HG03103 (cell line): ENCODE data around the gene COL1A1.

Experiments used
- ATAC-seq: cut with Tn5 transposase; IDR thresholded peaks from one replicate; pipeline ENCODE4 v1.9.1; 2021; ENCODE audit warnings: low read depth; ENCODE audit not compliant: unreplicated experiment

Gene COL1A1

DNA sequence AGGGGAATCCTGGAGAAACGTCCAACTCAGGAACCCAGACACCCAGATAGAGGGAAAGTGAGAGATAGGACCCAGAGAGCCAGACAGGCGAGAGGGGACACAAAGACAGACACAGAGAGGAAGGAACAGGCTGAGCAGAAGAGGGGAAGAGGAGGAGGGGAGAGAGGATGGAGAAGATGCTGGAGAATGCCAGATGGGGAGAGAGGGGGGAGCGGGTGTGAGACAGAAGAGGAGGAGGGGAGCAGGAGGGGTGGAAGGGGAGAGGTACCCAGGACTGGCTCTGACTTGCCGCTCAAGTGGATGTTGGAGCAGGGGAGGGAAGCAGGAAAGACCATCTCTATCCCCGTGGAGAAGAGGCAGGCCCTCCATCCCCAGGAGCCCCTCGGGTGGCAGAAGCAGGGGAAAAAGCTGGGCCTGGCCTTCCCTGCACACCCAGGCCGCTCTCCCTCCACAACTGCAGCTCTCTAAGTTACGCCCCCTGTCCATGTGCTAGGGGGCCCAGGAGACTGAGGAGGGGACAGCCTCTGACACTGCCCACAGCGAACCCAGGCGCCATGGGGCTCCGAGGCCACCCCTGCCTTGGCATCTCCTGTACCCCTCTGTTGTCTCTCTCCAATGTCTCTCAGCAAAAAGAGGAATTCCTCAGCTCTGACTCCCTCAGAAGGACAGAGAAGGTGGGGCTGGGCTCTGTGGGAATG is 55.8 kb downstream of the COL1A1 start:
- ATAC-seq: no peak

DNA sequence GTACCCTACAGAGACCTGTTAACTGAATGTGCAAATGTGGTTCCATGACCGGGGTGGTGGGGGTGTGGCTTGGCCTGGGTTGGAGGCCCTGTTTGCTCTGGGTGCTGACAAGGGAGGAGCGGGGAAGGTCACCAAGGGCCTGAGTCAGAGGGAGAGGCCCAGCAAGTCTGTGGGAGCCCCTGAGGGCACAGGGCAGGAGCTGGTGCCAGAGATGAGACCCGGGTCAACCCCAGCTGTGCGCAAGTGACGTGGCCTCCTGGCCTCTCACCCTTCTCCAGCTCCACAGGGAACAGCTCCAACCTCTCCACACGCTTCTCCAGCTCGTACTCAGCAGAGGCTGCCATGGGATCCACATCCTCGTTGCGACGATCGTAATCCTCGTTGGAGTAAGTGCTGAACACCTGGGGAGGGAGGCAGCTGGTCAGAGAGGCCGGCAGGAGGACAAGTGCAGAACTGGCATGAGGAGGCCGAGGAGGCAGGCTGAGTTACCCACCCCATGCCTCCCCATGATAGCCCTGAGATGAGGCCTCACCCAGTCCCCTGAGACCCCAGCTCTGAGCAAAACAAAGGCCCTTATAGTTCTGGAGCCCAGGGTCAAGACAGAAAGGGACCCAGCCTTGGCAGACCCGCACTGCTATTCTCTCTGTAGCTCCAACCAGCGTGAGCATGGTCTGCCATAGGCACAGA is 56.4 kb downstream of the COL1A1 start:
- no peak for ATAC-seq

DNA sequence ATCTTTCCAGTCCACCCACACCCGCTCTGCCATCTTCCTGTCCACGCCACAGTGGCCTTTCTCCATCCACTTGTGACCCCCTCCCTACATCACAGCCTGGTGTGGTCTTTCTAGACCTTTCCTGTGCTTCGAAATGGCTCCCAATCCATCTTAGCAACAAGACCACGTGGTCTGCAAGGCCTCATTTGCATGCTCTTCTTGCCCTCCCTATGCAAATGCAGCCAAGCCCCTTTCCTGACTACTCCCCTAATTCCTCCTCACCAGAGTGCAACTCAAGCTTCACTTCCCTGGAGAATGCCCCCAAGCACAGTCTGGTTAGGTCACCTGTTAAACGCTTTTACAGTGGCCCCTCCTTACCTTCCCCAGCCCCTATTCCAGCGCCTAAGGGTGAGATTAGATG is 57.1 kb downstream of the COL1A1 start:
- no peak for ATAC-seq

DNA sequence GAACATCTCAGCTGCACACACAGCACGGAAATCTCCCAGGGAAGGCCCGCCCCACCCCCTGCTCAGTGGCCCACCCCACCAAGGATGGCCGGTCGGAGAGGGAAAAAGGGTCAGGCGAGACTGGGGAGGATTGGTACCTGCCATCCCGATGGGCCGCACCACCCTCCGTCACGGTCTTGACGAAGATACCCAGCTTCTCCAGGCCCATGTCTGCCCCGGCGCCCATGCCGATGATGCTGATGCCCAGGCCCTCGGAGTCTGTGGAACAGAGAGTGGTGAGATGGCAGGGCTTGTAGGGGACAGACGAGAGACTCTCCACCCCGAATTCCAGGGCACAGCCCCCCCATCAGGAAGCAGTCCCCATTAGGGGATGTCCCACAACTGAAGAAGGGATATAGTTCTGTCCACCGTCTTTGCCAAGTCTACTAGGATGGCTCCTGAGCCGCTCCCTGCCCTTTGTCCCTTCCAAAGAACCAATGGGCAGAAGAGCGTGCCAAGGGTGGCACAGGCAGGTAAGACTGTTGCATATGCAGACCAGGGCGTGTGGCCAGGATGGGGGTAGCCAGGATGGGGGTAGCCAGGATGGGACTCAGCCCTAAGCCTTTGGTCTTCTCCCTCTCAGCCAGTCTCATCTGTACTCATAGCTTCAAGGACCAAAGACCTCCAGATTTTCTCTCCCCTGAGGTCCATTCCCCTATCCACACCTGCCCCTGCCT is 57.8 kb downstream of the COL1A1 start:
- ATAC-seq: no peak

DNA sequence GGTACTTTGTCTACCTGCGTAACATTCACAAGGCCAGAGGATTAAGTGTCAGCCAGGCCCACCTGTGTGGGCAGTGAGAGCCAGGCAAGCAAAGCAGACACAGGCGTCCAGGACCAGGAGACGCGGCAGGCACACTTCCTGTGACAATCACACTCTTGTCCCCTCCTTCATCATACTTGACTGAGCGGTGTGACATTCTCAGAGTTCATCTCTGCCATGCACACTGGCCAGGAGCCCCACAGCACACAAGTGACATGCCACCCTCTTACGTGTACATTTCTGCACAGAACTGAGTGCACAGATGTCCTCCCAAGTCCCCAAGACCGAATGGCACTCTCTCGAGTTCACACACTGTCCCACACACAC is 59.7 kb downstream of the COL1A1 start:
- ATAC-seq: no peak

DNA sequence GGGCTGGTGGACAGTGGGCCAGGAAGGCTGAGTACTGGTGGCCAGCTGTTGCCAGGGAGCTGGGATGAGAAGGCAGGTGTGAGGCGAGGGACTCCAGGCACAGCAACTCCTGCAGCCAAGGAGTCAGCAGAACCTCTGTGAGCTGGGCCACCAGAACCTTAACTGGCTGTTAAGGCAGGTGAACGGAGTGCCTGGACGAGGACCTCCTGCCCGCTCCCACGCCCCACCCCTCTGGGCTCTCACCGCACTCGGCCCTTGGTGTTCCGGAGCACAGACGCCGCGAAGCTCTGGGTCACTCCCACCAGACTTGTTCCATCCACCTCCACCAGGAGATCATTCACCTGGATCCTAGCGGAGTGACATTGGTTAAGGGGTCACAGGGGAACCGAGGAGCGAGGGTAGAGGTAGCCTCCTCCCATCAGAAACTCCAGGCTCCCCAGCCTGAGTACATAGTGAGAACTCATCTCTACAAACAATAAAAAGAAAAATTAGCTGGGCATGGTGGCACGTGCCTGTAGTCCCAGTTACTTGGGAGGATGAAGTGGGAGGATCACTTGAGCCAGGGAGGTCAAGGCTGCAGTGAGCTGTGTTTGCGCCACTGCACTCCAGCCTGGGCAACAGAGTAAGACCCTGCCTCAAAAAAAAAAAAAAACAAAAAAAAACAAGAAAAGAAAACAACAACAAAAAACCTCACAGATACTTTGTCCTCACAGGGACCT is 60.2 kb downstream of the COL1A1 start:
- ATAC-seq: no peak

DNA sequence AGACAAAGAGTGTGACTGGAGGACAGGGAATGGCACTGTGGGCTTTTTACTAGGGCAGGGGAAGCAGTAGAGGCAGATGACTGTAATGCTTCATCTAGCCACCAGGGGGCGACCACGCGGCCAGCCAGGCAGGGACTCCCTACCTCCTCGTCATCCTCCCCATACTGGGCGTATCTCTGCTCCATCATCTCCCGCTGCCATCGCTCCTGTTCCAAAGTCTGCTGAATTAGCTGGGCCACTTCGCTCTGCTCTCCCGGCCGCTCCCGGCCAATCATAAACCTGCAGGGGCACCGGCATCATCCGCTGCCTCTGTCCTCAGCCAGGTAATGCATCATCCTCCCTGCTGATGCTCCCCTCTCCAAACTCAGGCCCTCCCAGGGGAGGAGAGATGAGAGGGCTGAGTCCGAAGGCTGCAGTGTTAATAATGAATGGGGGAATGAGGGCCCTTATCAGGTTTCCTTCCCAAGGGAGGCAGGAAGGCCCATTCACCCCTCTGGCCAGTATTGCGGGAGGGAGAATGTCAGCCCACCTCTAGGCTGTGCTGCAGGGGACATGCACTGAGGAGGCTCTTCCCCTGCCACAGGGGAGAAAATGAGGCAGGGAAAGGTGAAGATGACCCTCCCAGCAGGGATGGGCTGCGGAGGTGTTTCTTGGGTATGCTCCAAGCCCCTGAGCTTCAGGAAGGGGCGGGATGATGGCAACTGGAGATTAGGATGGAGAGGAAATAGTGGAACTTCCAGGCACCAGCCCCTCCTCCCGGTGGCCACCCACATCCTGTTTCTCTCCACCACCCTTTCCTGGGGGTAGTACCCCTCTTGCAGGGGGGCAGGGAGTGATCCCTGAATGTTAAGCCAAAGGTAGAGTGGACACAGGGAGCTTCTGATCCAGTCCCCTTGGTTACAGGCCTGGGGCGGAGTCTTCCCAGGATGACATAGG is 61.2 kb downstream of the COL1A1 start:
- ATAC-seq: no peak

DNA sequence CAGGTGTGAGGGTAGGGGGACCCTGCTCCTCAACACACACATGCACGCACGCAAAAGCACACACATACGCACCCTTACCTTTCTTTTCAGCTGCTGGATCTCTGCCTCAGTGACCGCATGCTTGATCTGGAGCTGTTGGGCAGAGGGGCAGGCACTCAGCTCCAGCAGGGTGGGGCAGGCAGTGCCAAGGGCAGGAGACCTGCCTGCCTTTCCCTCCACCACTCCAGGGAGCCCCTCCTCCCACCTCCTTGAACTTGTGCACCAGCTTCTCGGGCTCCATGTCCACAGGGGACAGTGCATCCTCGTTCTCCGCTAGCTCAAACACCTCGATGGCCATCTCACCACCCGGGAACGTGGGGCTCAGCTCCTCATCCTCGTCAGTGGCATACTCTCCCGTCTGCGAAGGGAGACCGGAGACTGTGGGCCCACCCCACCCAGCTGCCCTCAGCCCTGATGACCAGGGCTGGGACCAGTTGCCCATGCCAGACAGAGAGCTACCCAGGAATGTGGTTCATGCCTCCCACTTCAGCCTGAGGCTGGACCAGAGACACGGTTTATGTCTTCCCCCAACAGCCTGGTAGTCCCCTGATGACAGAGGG is 62.1 kb downstream of the COL1A1 start:
- ATAC-seq: no peak

DNA sequence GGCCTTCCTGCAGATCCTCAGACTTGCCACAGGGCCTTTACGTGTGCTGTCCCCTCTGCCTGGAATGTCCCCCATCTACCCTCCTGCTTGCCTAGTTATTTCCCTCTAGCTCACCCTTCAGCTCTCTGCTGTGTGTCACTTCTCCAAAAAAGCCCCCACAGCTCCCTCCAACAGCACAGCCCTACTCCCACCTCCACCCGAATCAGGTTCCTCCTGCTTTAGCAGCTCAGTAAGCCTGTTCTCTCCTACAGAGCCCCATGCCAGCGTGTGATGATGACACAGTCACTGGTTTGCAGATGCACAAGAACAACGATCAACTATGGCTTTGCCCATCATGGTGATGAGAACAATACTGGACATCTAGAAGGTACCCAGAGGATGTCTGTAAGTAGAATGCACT is 64.4 kb downstream of the COL1A1 start:
- ATAC-seq: no peak

DNA sequence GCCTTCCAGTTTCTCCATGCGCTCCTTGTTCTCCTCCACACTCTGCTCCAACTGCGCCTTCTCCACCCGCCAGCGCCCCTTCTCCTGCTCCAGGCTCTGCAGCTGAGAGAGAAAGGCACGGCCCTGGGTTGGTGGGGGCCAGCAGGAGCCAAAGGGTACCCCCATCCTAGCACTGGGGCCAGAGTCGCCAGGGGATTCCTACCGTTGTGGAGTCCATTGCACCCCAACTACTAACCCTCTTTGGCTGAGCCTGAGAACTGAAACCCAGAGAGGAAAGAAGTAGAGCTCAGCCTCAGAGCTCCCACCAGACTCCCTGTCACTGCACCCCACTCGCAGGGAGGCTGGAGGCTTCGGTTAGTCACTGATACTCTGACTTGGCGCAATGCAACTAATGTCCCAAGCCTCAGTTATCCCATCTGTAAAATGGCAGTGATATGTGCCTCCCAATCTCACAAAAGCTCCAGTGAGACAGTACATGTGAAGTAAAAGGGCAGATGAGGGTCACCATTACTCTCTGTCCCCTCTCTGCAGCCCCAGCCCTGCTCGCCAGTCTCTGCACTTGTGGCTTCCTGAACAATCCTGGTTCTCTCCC is 65.2 kb downstream of the COL1A1 start:
- ATAC-seq: no peak

DNA sequence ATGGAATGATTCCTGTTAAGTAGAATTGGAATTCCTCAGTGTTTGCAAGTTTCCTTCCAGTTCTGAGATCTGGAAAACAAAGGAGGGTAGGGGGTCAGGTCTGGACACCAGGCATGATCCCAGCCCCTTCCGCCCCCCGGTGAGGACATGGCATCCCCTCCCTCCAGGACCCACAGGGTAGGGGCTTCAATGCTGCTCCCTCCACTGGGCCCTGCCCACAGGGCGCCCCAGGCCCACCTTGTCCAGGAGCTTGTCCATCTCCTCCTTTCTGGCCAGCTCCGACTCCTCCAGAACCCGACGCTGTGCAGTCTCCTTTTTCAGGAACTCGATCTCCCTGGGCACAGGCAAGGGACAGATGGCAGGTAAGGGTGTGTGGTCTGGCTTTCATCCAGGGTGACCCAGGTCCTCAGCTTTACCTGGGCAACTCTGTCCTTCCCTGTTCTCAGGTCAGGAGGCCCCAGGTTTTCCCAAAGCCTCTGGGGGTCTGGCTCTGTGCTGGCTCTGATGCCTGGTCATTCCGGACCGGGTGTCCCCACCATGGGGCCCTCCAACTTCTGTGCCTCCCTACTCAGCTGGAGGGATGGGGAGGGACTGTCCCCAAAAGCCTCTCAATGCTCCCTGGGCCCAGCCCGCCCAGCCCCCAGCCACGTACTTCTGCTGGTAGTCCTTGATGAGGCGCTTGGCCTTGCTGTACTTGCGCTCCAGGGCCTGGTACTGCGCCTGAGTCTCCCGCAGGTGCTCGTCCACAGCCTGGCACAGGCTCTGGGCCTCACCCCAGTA is 65.9 kb downstream of the COL1A1 start:
- no peak for ATAC-seq

DNA sequence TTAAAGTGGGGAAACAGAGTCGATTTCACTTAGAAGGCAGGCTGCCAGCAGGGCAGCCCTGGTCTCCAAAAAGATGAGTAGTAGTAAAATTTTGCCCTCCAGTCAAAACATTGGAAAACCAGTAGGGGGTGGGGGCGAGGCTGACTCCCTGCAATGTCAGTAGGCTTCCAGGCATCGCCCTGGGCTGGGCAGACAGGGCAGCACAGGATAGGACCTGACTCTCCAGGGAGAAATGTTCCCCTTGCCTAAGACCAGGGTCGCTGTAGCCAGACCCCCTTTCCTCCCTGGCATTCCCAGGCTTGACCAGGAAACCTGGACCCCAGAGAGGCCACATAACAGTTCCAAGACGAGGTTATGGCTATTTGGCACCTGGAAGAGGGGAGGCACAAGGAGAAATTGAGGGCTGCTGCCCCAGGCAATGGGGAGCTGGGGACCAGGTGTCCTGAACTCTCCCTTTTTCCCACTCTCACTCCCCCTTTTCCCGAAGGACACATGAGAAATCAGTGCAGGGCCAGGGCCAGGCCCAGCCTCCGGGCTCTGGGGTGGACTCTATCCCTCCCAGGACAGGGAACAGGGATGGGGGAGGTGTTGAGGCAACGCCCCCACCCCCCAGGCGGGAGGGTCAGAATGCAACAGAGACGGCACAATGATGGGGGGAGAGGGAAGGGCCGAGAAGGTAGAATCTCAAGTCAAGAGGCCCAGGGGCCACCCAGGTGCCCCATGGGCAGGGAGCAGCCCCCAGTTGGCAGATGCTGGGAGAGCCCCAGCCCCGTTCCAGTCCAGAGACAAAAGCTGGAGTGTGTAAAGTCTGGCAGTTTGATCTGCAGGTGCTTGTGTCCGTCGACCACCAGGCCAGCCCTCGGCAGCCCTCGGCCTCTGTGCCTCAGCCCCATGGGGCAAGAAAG is 67.0 kb downstream of the COL1A1 start:
- ATAC-seq: no peak

DNA sequence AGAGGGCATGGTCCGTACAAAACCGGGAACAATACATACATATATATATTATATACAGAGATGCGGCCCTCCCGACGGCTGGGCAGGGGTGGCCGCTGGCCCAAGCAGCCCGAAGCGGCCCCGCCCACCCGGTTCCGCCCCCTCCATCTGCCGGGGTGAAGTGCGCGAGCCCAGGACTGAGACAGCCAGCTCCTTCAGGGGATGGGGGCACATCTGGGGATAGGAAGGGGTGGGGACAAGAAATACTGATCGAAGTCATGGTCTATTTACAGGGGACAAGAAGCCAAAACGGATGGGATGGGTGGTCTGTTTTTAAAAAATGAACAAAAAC is 67.7 kb downstream of the COL1A1 start:
- ATAC-seq: no peak
